Stomach (tissue), 4 donors: ENCODE results near the gene SORCS1.

Experiments used
- EP300 ChIP-seq: sonication (generic); formaldehyde crosslinking; IDR thresholded peaks from one replicate; pipeline ENCODE4 v1.6.1; 2017; ENCODE audit warnings: antibody characterized with exemption
- POLR2A ChIP-seq, 4 donors: fragments of 450-650 bp; IDR thresholded peaks; one replicate each; pipeline ENCODE4 v1.6.1; 2016; ENCODE audit warnings: antibody characterized with exemption in 4 of 4, control low read depth in 2 of 4, mild to moderate bottlenecking in 1 of 4, moderate library complexity in 1 of 4
- POLR2AphosphoS5 ChIP-seq, 3 donors: sonication (generic); formaldehyde crosslinking; IDR thresholded peaks; one replicate each; pipeline ENCODE4 v1.6.1; 2016; ENCODE audit warnings: antibody characterized with exemption in 3 of 3
- TF ChIP-seq, protein P1 (sequence below), 7 experiments: fragments of 450-650 bp in 4 of 7; fragments of 200-600 bp in 3 of 7; sonication (generic) in 3 of 7; IDR thresholded peaks; one replicate each; pipeline ENCODE4 v1.5.1; 2016 to 2019; ENCODE audit warnings: antibody characterized with exemption in 7 of 7, control low read depth in 2 of 7, mild to moderate bottlenecking in 1 of 7

DNA sequence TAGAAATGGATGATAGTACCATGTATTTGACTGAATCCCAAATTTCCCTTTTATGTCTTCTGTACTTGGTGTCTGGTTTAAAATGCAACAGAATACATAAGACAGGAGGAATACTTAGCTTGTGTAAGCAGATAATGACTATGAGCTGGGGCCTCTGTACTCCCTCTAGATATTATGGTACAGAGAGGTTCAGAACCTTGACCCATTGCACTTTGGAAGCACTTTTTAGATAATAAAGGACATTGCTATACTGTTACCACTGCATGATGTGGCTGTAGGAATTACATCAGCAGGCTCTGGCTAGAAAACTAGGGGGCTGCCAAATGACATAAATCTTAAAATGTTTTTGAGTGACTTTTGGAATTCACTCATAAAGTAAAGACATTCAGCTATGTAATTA lies 526.6 kb downstream of the SORCS1 start:
- TF ChIP-seq POLR2A (IDR thresholded peaks at IDR 0.05), result no peak
- TF ChIP-seq, protein P1, sequence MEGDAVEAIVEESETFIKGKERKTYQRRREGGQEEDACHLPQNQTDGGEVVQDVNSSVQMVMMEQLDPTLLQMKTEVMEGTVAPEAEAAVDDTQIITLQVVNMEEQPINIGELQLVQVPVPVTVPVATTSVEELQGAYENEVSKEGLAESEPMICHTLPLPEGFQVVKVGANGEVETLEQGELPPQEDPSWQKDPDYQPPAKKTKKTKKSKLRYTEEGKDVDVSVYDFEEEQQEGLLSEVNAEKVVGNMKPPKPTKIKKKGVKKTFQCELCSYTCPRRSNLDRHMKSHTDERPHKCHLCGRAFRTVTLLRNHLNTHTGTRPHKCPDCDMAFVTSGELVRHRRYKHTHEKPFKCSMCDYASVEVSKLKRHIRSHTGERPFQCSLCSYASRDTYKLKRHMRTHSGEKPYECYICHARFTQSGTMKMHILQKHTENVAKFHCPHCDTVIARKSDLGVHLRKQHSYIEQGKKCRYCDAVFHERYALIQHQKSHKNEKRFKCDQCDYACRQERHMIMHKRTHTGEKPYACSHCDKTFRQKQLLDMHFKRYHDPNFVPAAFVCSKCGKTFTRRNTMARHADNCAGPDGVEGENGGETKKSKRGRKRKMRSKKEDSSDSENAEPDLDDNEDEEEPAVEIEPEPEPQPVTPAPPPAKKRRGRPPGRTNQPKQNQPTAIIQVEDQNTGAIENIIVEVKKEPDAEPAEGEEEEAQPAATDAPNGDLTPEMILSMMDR (IDR thresholded peaks at IDR 0.05), result no peak
- TF ChIP-seq POLR2AphosphoS5 (IDR thresholded peaks at IDR 0.05), result no peak
- no peak for TF ChIP-seq EP300
